HG03175 (cell line): ENCODE results near the gene TTLL7.
A peak's percentile ranks its signal among the peaks of the same experiment; 100 is the strongest.

Experiments
- ATAC-seq: cut with Tn5 transposase; IDR thresholded peaks from one replicate; pipeline ENCODE4 v1.9.1; 2021; ENCODE audit warnings: mild to moderate bottlenecking, moderate library complexity; ENCODE audit not compliant: unreplicated experiment

The TTLL7 gene

GRCh38 chr1:83889707-83890106 lies 109.2 kb downstream of the TTLL7 start:
- no peak for ATAC-seq

- ATAC-seq, result no peak
Observed at GRCh38 chr1:83887483-83887882, 111.4 kb downstream of the TTLL7 start.

- no peak for ATAC-seq
Observed at GRCh38 chr1:83883979-83884378, 115.0 kb downstream of the TTLL7 start.

GRCh38 chr1:83882906-83883305 lies 116.0 kb downstream of the TTLL7 start:
- no peak for ATAC-seq

GRCh38 chr1:83872515-83872914 lies 126.4 kb downstream of the TTLL7 start:
- ATAC-seq, result no peak

- no peak for ATAC-seq
Observed at GRCh38 chr1:83864991-83865390, 133.9 kb downstream of the TTLL7 start.

GRCh38 chr1:83860490-83861221 lies 138.3 kb downstream of the TTLL7 start:
- ATAC-seq, result peak; percentile 83

GRCh38 chr1:83857716-83858115 lies 141.2 kb downstream of the TTLL7 start:
- ATAC-seq, result no peak

GRCh38 chr1:83857103-83857502 lies 141.8 kb downstream of the TTLL7 start:
- no peak for ATAC-seq

- ATAC-seq, result no peak
Observed at GRCh38 chr1:83856381-83856780, 142.6 kb downstream of the TTLL7 start.

GRCh38 chr1:83854456-83854855 lies 144.5 kb downstream of the TTLL7 start:
- ATAC-seq, result no peak

- no peak for ATAC-seq
Observed at GRCh38 chr1:83850834-83851233, 148.1 kb downstream of the TTLL7 start.

- no peak for ATAC-seq
Observed at GRCh38 chr1:83849191-83850061, 149.5 kb downstream of the TTLL7 start.

GRCh38 chr1:83846138-83846537 lies 152.8 kb downstream of the TTLL7 start:
- ATAC-seq, result no peak

- ATAC-seq, result no peak
Observed at GRCh38 chr1:83845437-83846071, 153.4 kb downstream of the TTLL7 start.

- no peak for ATAC-seq
Observed at GRCh38 chr1:83844546-83844945, 154.4 kb downstream of the TTLL7 start.

GRCh38 chr1:83839566-83840173 lies 159.3 kb downstream of the TTLL7 start:
- no peak for ATAC-seq

GRCh38 chr1:83838573-83838972 lies 160.4 kb downstream of the TTLL7 start:
- no peak for ATAC-seq

- no peak for ATAC-seq
Observed at GRCh38 chr1:83836543-83836942, 162.4 kb downstream of the TTLL7 start.

GRCh38 chr1:83834621-83835264 lies 164.2 kb downstream of the TTLL7 start:
- ATAC-seq, result no peak

- no peak for ATAC-seq
Observed at GRCh38 chr1:83832194-83832593, 166.7 kb downstream of the TTLL7 start.
